Measurements from ENCODE around the gene ATP6V1C2.

Gene ATP6V1C2

DNA sequence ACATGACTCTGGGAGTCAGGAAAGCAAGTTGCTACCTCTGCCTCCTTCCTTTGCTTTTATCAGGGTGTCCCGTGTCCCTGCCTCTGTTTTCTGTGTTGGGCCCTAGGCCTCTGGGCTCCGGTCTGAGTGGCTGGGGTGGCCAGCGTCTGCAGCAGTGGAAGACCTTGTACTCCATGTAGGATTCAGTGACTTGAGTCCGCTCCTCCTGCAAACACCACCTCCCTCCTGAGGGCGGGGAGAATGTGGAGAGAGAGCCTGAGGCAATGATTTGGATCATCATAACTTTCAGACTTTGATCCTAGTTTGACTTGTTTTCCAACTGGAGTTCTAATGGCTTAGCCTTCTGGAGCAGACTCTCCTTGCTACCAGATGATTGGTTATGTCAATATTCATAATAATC is 30.8 kb downstream of the ATP6V1C2 start:
- no peak overlapping the region for H3K4me2 ChIP-seq (ENCODE audit: low read depth, low read length, poor library complexity, severe bottlenecking)
- no peak overlapping the region for H3K4me3 ChIP-seq (ENCODE audit: low read length, poor library complexity, severe bottlenecking)
- no peaks in the 10 kb centered on the region for H3K36me3 ChIP-seq (ENCODE audit: insufficient read depth, low read length)
- H4K20me1 ChIP-seq (ENCODE audit: insufficient read depth, low read length, poor library complexity, severe bottlenecking) = no peaks in the 10 kb centered on the region
- no peak overlapping the region for H2AFZ ChIP-seq (ENCODE audit: low read length)
- H3K9me3 ChIP-seq (ENCODE audit: insufficient read depth, low read depth, low read length) = no peaks in the 10 kb centered on the region
- no peaks in the 10 kb centered on the region for H3K9me2 ChIP-seq (replicated peaks; ENCODE audit: low read depth, low read length)
- no peaks in the 10 kb centered on the region for H3K4me1 ChIP-seq (ENCODE audit: insufficient read depth, low read length, poor library complexity, severe bottlenecking)
- H3F3A ChIP-seq (ENCODE audit: low read depth) = no peaks in the 10 kb centered on the region
- TF ChIP-seq CTCF (conservative IDR thresholded peaks at IDR 0.05; ENCODE audit: low read length) (no peak), EZH2phosphoT487 (IDR thresholded peaks at IDR 0.05; ENCODE audit: borderline replicate concordance) (no peak)
- no peaks in the 10 kb centered on the region for H3K27me3 ChIP-seq (ENCODE audit: insufficient read depth, low read length, poor library complexity, severe bottlenecking)
- H3K9ac ChIP-seq (ENCODE audit: low read depth, low read length, poor library complexity, severe bottlenecking) = no peak overlapping the region
- no peaks in the 10 kb centered on the region for H3K79me2 ChIP-seq (ENCODE audit: insufficient read depth, low read length)

DNA sequence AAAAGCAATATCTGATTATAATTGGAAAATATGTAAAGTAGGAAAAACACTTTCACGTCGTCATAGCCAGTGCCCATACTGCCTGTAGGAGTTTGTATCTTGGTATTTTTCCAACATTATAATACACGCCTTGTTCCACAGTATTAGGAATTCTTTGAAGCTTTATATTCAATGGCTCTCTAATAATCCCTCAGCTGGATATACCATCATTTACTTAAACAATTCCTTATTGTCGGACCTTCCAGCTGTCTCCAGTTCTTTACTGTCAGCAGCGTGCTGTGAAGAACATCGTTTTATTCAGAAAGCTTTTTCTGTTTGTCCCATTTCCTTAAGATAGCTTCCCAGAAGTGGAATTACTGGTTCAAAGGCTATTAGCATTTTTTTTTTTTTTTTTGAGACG is 31.7 kb downstream of the ATP6V1C2 start:
- H3K9ac ChIP-seq (ENCODE audit: low read depth, low read length, poor library complexity, severe bottlenecking) = no peak overlapping the region
- H3K27me3 ChIP-seq (ENCODE audit: insufficient read depth, low read length, poor library complexity, severe bottlenecking) = no peaks in the 10 kb centered on the region
- H3K4me1 ChIP-seq (ENCODE audit: insufficient read depth, low read length, poor library complexity, severe bottlenecking) = no peaks in the 10 kb centered on the region
- no peaks in the 10 kb centered on the region for H3K9me3 ChIP-seq (ENCODE audit: insufficient read depth, low read depth, low read length)
- H3K9me2 ChIP-seq (replicated peaks; ENCODE audit: low read depth, low read length) = no peaks in the 10 kb centered on the region
- H4K20me1 ChIP-seq (ENCODE audit: insufficient read depth, low read length, poor library complexity, severe bottlenecking) = no peaks in the 10 kb centered on the region
- H2AFZ ChIP-seq (ENCODE audit: low read length) = no peak overlapping the region
- no peaks in the 10 kb centered on the region for H3K36me3 ChIP-seq (ENCODE audit: insufficient read depth, low read length)
- TF ChIP-seq CTCF (conservative IDR thresholded peaks at IDR 0.05; ENCODE audit: low read length) (no peak), EZH2phosphoT487 (IDR thresholded peaks at IDR 0.05; ENCODE audit: borderline replicate concordance) (no peak)
- H3K4me3 ChIP-seq (ENCODE audit: low read length, poor library complexity, severe bottlenecking) = no peak overlapping the region
- no peaks in the 10 kb centered on the region for H3K79me2 ChIP-seq (ENCODE audit: insufficient read depth, low read length)
- H3K4me2 ChIP-seq (ENCODE audit: low read depth, low read length, poor library complexity, severe bottlenecking) = no peak overlapping the region
- no peaks in the 10 kb centered on the region for H3F3A ChIP-seq (ENCODE audit: low read depth)

- Histone ChIP-seq H3F3A (ENCODE audit: low read depth) (no peaks in the 10 kb centered on the region), H2AFZ (ENCODE audit: low read length) (no peak overlapping the region), H3K4me2 (ENCODE audit: low read depth, low read length, poor library complexity, severe bottlenecking) (no peak overlapping the region), H3K4me1 (ENCODE audit: insufficient read depth, low read length, poor library complexity, severe bottlenecking) (no peaks in the 10 kb centered on the region), H3K9me3 (ENCODE audit: insufficient read depth, low read depth, low read length) (no peaks in the 10 kb centered on the region), H3K4me3 (ENCODE audit: low read length, poor library complexity, severe bottlenecking) (no peak overlapping the region), H3K36me3 (ENCODE audit: insufficient read depth, low read length) (no peaks in the 10 kb centered on the region), H3K9ac (ENCODE audit: low read depth, low read length, poor library complexity, severe bottlenecking) (no peak overlapping the region), H3K79me2 (ENCODE audit: insufficient read depth, low read length) (no peaks in the 10 kb centered on the region), H4K20me1 (ENCODE audit: insufficient read depth, low read length, poor library complexity, severe bottlenecking) (no peaks in the 10 kb centered on the region), H3K9me2 (replicated peaks; ENCODE audit: low read depth, low read length) (no peaks in the 10 kb centered on the region), H3K27me3 (ENCODE audit: insufficient read depth, low read length, poor library complexity, severe bottlenecking) (no peaks in the 10 kb centered on the region)
- no peak for TF ChIP-seq EZH2phosphoT487 (IDR thresholded peaks at IDR 0.05; ENCODE audit: borderline replicate concordance)
- no peak for TF ChIP-seq CTCF (conservative IDR thresholded peaks at IDR 0.05; ENCODE audit: low read length)
Measured at GRCh38 chr2:10753876-10754275, 32.4 kb downstream of the ATP6V1C2 start.
